Ascending aorta (tissue), 2 donors: ENCODE measurements around the gene TARS3. TPM values are rescaled to one million over a fixed set of nuclear protein-coding genes. Genes with fewer than 3 reads are reported as not detected.

Experiments
- DNase-seq, 2 donors: peaks; one replicate each; pipeline ENCODE4 v3.0.0-alpha.2; 2019; ENCODE audit warnings: low spot score in 2 of 2
- H3K27ac ChIP-seq, 2 donors: fragments of 200-600 bp; sonication (generic); one replicate each; pipeline ENCODE4 v1.5.1; 2016 to 2017; ENCODE audit warnings: mild to moderate bottlenecking in 1 of 2
- H3K27me3 ChIP-seq: fragments of 200-600 bp; sonication (generic); one replicate; pipeline ENCODE4 v1.5.1; 2017
- H3K36me3 ChIP-seq, 2 donors: fragments of 200-600 bp; sonication (generic); one replicate each; pipeline ENCODE4 v1.5.1; 2016
- H3K4me1 ChIP-seq, 2 donors: fragments of 200-600 bp; sonication (generic); one replicate each; pipeline ENCODE4 v1.5.1; 2016 to 2017; ENCODE audit warnings: mild to moderate bottlenecking in 1 of 2
- H3K4me3 ChIP-seq, 2 donors: fragments of 200-600 bp; sonication (generic); one replicate each; pipeline ENCODE4 v1.5.1; 2016 to 2017; ENCODE audit warnings: mild to moderate bottlenecking in 1 of 2
- H3K9me3 ChIP-seq, 2 donors: fragments of 200-600 bp; sonication (generic); one replicate each; pipeline ENCODE4 v1.5.1; 2016
- CTCF ChIP-seq, 3 experiments: fragments of 200-600 bp in 2 of 3; fragments of 450-650 bp in 1 of 3; sonication (generic) in 2 of 3; IDR thresholded peaks; one replicate each; pipeline ENCODE4 v1.5.1; 2016 to 2019; ENCODE audit warnings: antibody characterized with exemption in 3 of 3, mild to moderate bottlenecking in 1 of 3, moderate library complexity in 1 of 3
- intact Hi-C: fragments of 100-400 bp; cut with DNase I; formaldehyde crosslinking; loops from one replicate; pipeline ENCODE4 v1.15.1; 2023
- total RNA-seq: library from RNA; depleted of rRNA; stranded (reverse); fragments of >200 nt; gene quantifications from one replicate; pipeline ENCODE4 v1.1.0, GENCODE V29; 2016

The TARS3 gene
- total RNA-seq, 1 donor from 2014 or later: 39.5 TPM

- intact Hi-C loops: no loop called here
These were observed 98.3 kb downstream of the TARS3 start for GRCh38 chr15:101625980-101626379.

GRCh38 chr15:101625184-101625583, 99.1 kb downstream of the TARS3 start:
- no peak for DNase-seq
- Histone ChIP-seq H3K27ac (no peak overlapping the region), H3K27me3 (no peaks in the 10 kb centered on the region), H3K4me3 (no peak overlapping the region), H3K36me3 (peaks cover 0 to 10% of the 10 kb centered on the region in 2 donors), H3K9me3 (peaks cover 0 to 5% of the 10 kb centered on the region in 2 donors), H3K4me1 (no peaks in the 10 kb centered on the region)
- TF ChIP-seq CTCF (IDR thresholded peaks at IDR 0.05): no peak
- intact Hi-C loops: no loop called here

More at GRCh38 chr15:101625980-101626379, 98.3 kb downstream of the TARS3 start:
- H3K36me3 ChIP-seq: peaks cover 0 to 10% of the 10 kb centered on the region in 2 donors
- no peak overlapping the region for H3K4me3 ChIP-seq
- no peaks in the 10 kb centered on the region for H3K4me1 ChIP-seq
- no peaks in the 10 kb centered on the region for H3K27me3 ChIP-seq
- DNase-seq: no peak
- peaks cover 0 to 5% of the 10 kb centered on the region in 2 donors for H3K9me3 ChIP-seq
- no peak overlapping the region for H3K27ac ChIP-seq
- no peak for TF ChIP-seq CTCF (IDR thresholded peaks at IDR 0.05)

- Histone ChIP-seq H3K9me3 (peaks cover 0 to 5% of the 10 kb centered on the region in 2 donors), H3K27ac (no peak overlapping the region), H3K27me3 (no peaks in the 10 kb centered on the region), H3K4me1 (no peaks in the 10 kb centered on the region), H3K36me3 (peaks cover 0 to 10% of the 10 kb centered on the region in 2 donors), H3K4me3 (no peak overlapping the region)
- no peak for DNase-seq
- no peak for TF ChIP-seq CTCF (IDR thresholded peaks at IDR 0.05)
- intact Hi-C loops: no loop called here
These were observed 100.6 kb downstream of the TARS3 start for GRCh38 chr15:101623367-101624304.

GRCh38 chr15:101621961-101622360, 102.3 kb downstream of the TARS3 start:
- Histone ChIP-seq H3K36me3 (peaks cover 0 to 10% of the 10 kb centered on the region in 2 donors), H3K4me3 (no peak overlapping the region), H3K4me1 (peaks cover 0 to 3% of the 10 kb centered on the region in 2 donors), H3K27me3 (no peaks in the 10 kb centered on the region), H3K27ac (no peak overlapping the region), H3K9me3 (peaks cover 0 to 5% of the 10 kb centered on the region in 2 donors)
- no peak for DNase-seq
- intact Hi-C loops: no loop called here
- no peak for TF ChIP-seq CTCF (IDR thresholded peaks at IDR 0.05)

- DNase-seq: no peak
- intact Hi-C loops: no loop called here
These were observed 103.6 kb downstream of the TARS3 start for GRCh38 chr15:101620671-101621070.

More at GRCh38 chr15:101620671-101621070, 103.6 kb downstream of the TARS3 start:
- no peak for TF ChIP-seq CTCF (IDR thresholded peaks at IDR 0.05)
- Histone ChIP-seq H3K9me3 (peaks cover 0 to 5% of the 10 kb centered on the region in 2 donors), H3K36me3 (peaks cover 0 to 5% of the 10 kb centered on the region in 2 donors), H3K4me3 (no peak overlapping the region), H3K4me1 (peaks cover 0 to 13% of the 10 kb centered on the region in 2 donors), H3K27me3 (no peaks in the 10 kb centered on the region), H3K27ac (no peak overlapping the region)
